Type B pancreatic cell (in vitro differentiated cells): ENCODE measurements around the gene SNX18. TPM values are rescaled to one million over a fixed set of nuclear protein-coding genes. Genes with fewer than 3 reads are reported as not detected.

Experiments
- DNase-seq: peaks from one replicate; pipeline ENCODE4 v3.0.0; 2021; ENCODE audit warnings: mixed read lengths; ENCODE audit not compliant: unreplicated experiment; ENCODE audit errors: extremely low spot score
- H3K27ac Mint-ChIP-seq: 2 replicates; pipeline ENCODE4 v1.8.0; 2021; ENCODE audit warnings: mild to moderate bottlenecking, mixed read lengths
- H3K27me3 Mint-ChIP-seq: 2 replicates; pipeline ENCODE4 v1.8.0; 2021; ENCODE audit warnings: mixed read lengths
- H3K36me3 Mint-ChIP-seq: 2 replicates; pipeline ENCODE4 v1.8.0; 2021; ENCODE audit warnings: mixed read lengths
- H3K4me1 Mint-ChIP-seq: one replicate; pipeline ENCODE4 v1.8.0; 2021; ENCODE audit warnings: mixed read lengths; ENCODE audit not compliant: unreplicated experiment
- H3K4me3 Mint-ChIP-seq: 2 replicates; pipeline ENCODE4 v1.8.0; 2021; ENCODE audit warnings: mild to moderate bottlenecking, mixed read lengths
- H3K9me3 Mint-ChIP-seq: 2 replicates; pipeline ENCODE4 v1.8.0; 2021; ENCODE audit warnings: mixed read lengths
- total RNA-seq: library from RNA; stranded (reverse); gene quantifications from 2 replicates; pipeline ENCODE4 v1.2.1, GENCODE V29; 2021; ENCODE audit warnings: low replicate concordance
- TF ChIP-seq, protein P1 (sequence below): fragments of 200-600 bp; sonication (generic); conservative IDR thresholded peaks from 2 replicates; pipeline ENCODE4 v1.5.0; 2021; ENCODE audit warnings: antibody characterized with exemption, mild to moderate bottlenecking

SNX18 gene
- total RNA-seq, 1 donor from 2014 or later: 27.1 TPM

DNA sequence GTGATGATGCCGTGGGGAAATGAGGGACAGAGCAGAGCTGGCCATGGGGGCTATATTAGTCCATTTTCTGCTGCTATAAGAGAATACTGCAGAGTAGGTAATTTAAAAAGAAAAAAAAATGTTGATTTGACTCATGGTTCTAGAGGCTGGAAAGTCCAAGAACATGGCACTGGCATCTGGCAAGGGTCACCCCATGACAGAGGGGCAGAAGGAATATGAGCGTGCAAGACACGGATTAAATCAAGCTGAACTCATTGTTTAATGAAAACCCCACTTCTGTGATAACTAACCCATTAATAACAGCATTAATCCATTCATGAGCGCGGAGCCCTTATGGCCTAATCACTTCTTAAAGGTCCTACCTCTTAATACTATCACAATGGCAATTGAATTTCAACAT is 68.8 kb downstream of the SNX18 start:
- Mint-ChIP-seq H3K27ac (no peak overlapping the region), H3K9me3 (peaks cover 5% of the 10 kb centered on the region), H3K4me1 (peaks cover 3% of the 10 kb centered on the region), H3K27me3 (no peaks in the 10 kb centered on the region), H3K4me3 (no peak overlapping the region), H3K36me3 (no peaks in the 10 kb centered on the region)
- no peak for DNase-seq
- TF ChIP-seq, protein P1, sequence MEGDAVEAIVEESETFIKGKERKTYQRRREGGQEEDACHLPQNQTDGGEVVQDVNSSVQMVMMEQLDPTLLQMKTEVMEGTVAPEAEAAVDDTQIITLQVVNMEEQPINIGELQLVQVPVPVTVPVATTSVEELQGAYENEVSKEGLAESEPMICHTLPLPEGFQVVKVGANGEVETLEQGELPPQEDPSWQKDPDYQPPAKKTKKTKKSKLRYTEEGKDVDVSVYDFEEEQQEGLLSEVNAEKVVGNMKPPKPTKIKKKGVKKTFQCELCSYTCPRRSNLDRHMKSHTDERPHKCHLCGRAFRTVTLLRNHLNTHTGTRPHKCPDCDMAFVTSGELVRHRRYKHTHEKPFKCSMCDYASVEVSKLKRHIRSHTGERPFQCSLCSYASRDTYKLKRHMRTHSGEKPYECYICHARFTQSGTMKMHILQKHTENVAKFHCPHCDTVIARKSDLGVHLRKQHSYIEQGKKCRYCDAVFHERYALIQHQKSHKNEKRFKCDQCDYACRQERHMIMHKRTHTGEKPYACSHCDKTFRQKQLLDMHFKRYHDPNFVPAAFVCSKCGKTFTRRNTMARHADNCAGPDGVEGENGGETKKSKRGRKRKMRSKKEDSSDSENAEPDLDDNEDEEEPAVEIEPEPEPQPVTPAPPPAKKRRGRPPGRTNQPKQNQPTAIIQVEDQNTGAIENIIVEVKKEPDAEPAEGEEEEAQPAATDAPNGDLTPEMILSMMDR: no peak

DNA sequence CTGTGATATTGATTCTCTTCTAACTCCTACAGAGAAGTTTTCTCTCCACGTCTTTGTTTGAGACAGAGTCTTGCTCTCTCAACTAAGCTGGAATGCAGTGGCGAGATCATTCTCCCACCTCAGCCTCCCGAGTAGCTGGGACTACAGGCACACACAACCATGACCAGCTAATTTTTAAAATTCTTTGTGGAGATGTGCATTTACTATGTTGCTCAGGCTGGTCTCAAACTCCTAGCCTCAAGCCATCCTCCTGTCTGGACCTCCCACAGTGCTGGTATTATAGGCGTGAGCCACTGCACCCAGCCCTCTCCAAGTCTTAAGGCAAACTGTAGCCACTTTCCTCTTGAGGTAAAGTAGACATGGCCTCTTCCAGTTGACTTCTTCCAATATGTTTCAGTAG is 72.2 kb downstream of the SNX18 start:
- no peaks in the 10 kb centered on the region for H3K36me3 Mint-ChIP-seq
- DNase-seq: no peak
- no peaks in the 10 kb centered on the region for H3K4me1 Mint-ChIP-seq
- H3K4me3 Mint-ChIP-seq: no peak overlapping the region
- H3K27ac Mint-ChIP-seq: no peak overlapping the region
- no peaks in the 10 kb centered on the region for H3K27me3 Mint-ChIP-seq
- H3K9me3 Mint-ChIP-seq: peaks cover 5% of the 10 kb centered on the region
- TF ChIP-seq, protein P1: no peak

DNA sequence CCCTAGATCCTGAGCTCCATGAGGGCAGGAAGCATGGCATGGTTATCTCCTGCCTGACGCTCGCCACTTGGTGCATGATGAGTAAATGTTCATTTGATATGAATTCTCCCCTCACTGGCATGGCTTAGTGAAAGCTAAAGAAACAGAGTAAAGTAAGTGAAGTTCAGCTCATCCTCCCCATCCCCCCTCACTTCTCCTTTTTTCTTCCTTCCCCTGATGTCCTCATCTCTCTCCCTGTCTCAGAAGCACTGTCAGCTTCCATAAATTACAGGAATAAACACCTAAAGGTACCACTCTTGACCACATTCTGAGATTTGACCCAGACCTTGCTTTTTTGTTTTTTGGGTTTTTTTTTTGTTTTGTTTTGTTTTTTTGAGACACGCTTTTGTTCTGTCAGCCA is 73.3 kb downstream of the SNX18 start:
- Mint-ChIP-seq H3K36me3 (no peaks in the 10 kb centered on the region), H3K9me3 (peaks cover 5% of the 10 kb centered on the region), H3K4me1 (no peaks in the 10 kb centered on the region), H3K4me3 (no peak overlapping the region), H3K27me3 (no peaks in the 10 kb centered on the region), H3K27ac (no peak overlapping the region)
- no peak for DNase-seq
- TF ChIP-seq, protein P1: no peak

DNA sequence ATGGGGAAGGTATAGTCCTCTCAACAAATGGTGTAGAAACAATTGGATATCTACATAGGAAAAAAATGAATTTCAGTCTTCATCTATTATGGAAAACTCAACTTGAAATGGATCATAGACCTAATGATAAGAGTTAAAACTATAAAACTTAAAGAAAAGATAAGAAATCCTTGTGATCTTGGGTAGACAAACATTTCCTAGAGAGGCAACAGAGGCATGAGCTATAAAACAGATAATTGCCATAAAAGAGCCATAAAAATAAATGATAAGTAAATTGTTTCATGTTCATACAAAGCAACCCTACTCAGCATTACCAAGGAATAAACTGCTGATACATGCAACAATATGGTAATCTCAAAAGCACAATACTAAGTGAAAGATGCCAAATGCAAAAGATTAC is 76.2 kb downstream of the SNX18 start:
- no peak for DNase-seq
- H3K4me1 Mint-ChIP-seq: no peaks in the 10 kb centered on the region

DNA sequence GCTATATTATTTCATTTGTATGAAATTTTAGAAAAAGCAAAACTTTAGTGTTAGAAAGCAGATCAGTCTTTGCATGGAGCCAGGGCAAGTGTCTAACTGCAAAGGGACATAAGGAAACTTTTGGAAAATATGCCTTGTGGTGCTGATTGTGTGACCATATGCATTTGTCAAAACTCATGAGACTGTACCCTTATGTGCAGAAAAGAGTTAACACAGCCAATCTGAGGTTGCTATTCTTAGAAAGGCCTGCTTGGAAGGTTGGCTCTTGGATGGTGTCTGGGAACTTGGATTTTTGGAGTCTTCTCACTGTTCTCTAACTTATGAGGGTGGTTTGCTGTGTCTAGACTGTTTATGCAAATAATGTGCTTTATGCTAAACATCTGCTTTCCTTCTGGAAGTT is 76.6 kb downstream of the SNX18 start:
- Mint-ChIP-seq H3K36me3 (no peaks in the 10 kb centered on the region), H3K27me3 (no peaks in the 10 kb centered on the region), H3K4me1 (no peaks in the 10 kb centered on the region), H3K9me3 (no peaks in the 10 kb centered on the region), H3K4me3 (no peak overlapping the region), H3K27ac (no peak overlapping the region)
- no peak for DNase-seq
- TF ChIP-seq, protein P1: no peak

More for the DNA sequence above, 76.2 kb downstream of the SNX18 start:
- H3K27ac Mint-ChIP-seq: no peak overlapping the region
- no peaks in the 10 kb centered on the region for H3K27me3 Mint-ChIP-seq
- no peaks in the 10 kb centered on the region for H3K36me3 Mint-ChIP-seq
- H3K9me3 Mint-ChIP-seq: no peaks in the 10 kb centered on the region
- no peak overlapping the region for H3K4me3 Mint-ChIP-seq
- TF ChIP-seq, protein P1: no peak

DNA sequence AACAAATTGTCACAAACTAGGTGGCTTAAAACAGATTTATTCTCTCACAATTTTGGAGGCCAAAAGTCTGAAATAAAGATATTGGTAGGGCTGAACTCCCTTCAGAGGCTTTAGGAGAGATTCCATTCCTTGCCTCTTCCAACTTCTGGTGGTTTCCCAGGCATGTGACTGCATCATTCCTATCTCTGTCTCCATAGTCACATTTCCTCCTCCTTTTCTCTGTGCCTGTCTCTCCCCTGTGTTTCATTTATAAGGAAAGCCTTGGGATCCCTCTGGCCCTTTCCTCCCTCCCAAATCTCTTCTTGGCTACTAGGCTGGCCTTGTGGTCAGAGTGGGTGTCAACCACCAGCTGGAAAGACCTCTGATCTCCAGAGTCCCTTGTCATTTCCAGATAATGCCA is 78.2 kb downstream of the SNX18 start:
- H3K4me3 Mint-ChIP-seq: no peak overlapping the region
- no peaks in the 10 kb centered on the region for H3K9me3 Mint-ChIP-seq
- no peaks in the 10 kb centered on the region for H3K4me1 Mint-ChIP-seq
- TF ChIP-seq, protein P1: no peak
- H3K36me3 Mint-ChIP-seq: no peaks in the 10 kb centered on the region
- no peak overlapping the region for H3K27ac Mint-ChIP-seq
- no peaks in the 10 kb centered on the region for H3K27me3 Mint-ChIP-seq
- DNase-seq: no peak
